HCT116 (cell line): ENCODE data around the gene SLC9A9.

Experiments used
- CEBPB ChIP-seq: IDR thresholded peaks from 2 replicates; pipeline ENCODE4 v1.6.1; 2012; ENCODE audit warnings: low read depth
- CTCF ChIP-seq, 3 experiments: fragments of 200-600 bp in 1 of 3; sonication (generic) in 1 of 3; IDR thresholded peaks in 2 of 3; conservative IDR thresholded peaks in 1 of 3; 2 replicates each; pipeline ENCODE4 v1.5.1; 2012 to 2017; ENCODE audit warnings: low read depth in 2 of 3, low read length in 2 of 3, antibody characterized with exemption in 1 of 3, borderline replicate concordance in 1 of 3, control low read depth in 1 of 3, mild to moderate bottlenecking in 1 of 3, mixed read lengths in 1 of 3, mixed run types in 1 of 3, moderate library complexity in 1 of 3; ENCODE audit not compliant: insufficient read depth in 1 of 3
- EZH2 ChIP-seq: fragments of 200-600 bp; sonication (generic); IDR thresholded peaks from 2 replicates; pipeline ENCODE4 v1.6.1; 2017; ENCODE audit warnings: antibody characterized with exemption, mixed run types
- EZH2phosphoT487 ChIP-seq: fragments of 200-600 bp; IDR thresholded peaks from 2 replicates; pipeline ENCODE4 v1.6.1; 2018; ENCODE audit warnings: antibody characterized with exemption, borderline replicate concordance
- MAX ChIP-seq: IDR thresholded peaks from 2 replicates; pipeline ENCODE4 v1.6.1; 2012
- POLR2A ChIP-seq: IDR thresholded peaks from 2 replicates; pipeline ENCODE4 v1.7.0; 2011; ENCODE audit warnings: borderline replicate concordance; ENCODE audit not compliant: insufficient read depth, insufficient read length; ENCODE audit errors: extremely low read depth
- POLR2AphosphoS5 ChIP-seq: IDR thresholded peaks from 2 replicates; pipeline ENCODE4 v1.6.1; 2011; ENCODE audit warnings: mild to moderate bottlenecking, low read depth, low read length, moderate library complexity
- RAD21 ChIP-seq: IDR thresholded peaks from 2 replicates; pipeline ENCODE4 v1.6.1; 2012; ENCODE audit warnings: low read depth, mild to moderate bottlenecking
- SP1 ChIP-seq: IDR thresholded peaks from 2 replicates; pipeline ENCODE4 v1.6.1; 2012; ENCODE audit warnings: low read depth
- ZNF274 ChIP-seq: fragments of 200-500 bp; sonication (Bioruptor generic); IDR thresholded peaks from 2 replicates; pipeline ENCODE4 v1.6.1; 2014; ENCODE audit warnings: mild to moderate bottlenecking, low read depth, low read length, inconsistent platforms

GRCh38 chr3:143280984-143281383, 567.3 kb downstream of the SLC9A9 start:
- TF ChIP-seq EZH2phosphoT487 (no peak), RAD21 (no peak), SP1 (no peak), CTCF (IDR thresholded peaks at IDR 0.05 in 2 of 3, conservative IDR thresholded peaks at IDR 0.05 in 1 of 3; ENCODE audit: borderline replicate concordance in 1 of 3, insufficient read depth in 1 of 3, low read depth in 2 of 3, low read length in 2 of 3) (no peak), EZH2 (no peak), CEBPB (no peak), MAX (no peak), POLR2A (no peak), POLR2AphosphoS5 (no peak), ZNF274 (no peak)
